ENCODE data around the gene COPZ1.
A peak's percentile ranks its signal among the peaks of the same experiment; 100 is the strongest.

COPZ1 gene

GRCh38 chr12:54358191-54358944 lies 33.4 kb downstream of the COPZ1 start:
- DNase-seq (ENCODE audit: low read depth, low spot score) = no peak

- DNase-seq (ENCODE audit: low read depth, low spot score) = peak; percentile 99
These were observed 34.2 kb downstream of the COPZ1 start for GRCh38 chr12:54358945-54359761.

- DNase-seq (ENCODE audit: low read depth, low spot score) = no peak
These were observed 34.9 kb downstream of the COPZ1 start for GRCh38 chr12:54359762-54360351.

- no peak for DNase-seq (ENCODE audit: low read depth, low spot score)
These were observed 36.0 kb downstream of the COPZ1 start for GRCh38 chr12:54360717-54361456.

GRCh38 chr12:54363047-54363446 lies 38.1 kb downstream of the COPZ1 start:
- DNase-seq (ENCODE audit: low read depth, low spot score) = no peak

- no peak for DNase-seq (ENCODE audit: low read depth, low spot score)
These were observed 38.7 kb downstream of the COPZ1 start for GRCh38 chr12:54363618-54364017.

- no peak for DNase-seq (ENCODE audit: low read depth, low spot score)
These were observed 39.5 kb downstream of the COPZ1 start, which contains the start of gene GPR84 for GRCh38 chr12:54364413-54364812. TSS of gene GPR84 (minus strand) at chr12:54364486. CDS start at chr12:54363851, 635 bp downstream.

- DNase-seq (ENCODE audit: low read depth, low spot score) = no peak
These were observed 43.2 kb downstream of the COPZ1 start for GRCh38 chr12:54368025-54368708.

GRCh38 chr12:54368709-54369596 lies 44.0 kb downstream of the COPZ1 start:
- DNase-seq (ENCODE audit: low read depth, low spot score) = peak; percentile 79

- DNase-seq (ENCODE audit: low read depth, low spot score) = no peak
These were observed 44.7 kb downstream of the COPZ1 start for GRCh38 chr12:54369597-54370131.

- DNase-seq (ENCODE audit: low read depth, low spot score) = peak; percentile 66
These were observed 45.3 kb downstream of the COPZ1 start for GRCh38 chr12:54370171-54370730.

- no peak for DNase-seq (ENCODE audit: low read depth, low spot score)
These were observed 46.6 kb downstream of the COPZ1 start for GRCh38 chr12:54371328-54372112.

- no peak for DNase-seq (ENCODE audit: low read depth, low spot score)
These were observed 47.3 kb downstream of the COPZ1 start for GRCh38 chr12:54372113-54372806.

- DNase-seq (ENCODE audit: low read depth, low spot score) = no peak
These were observed 49.0 kb downstream of the COPZ1 start for GRCh38 chr12:54373649-54374561.

GRCh38 chr12:54374562-54375258 lies 49.8 kb downstream of the COPZ1 start:
- DNase-seq (ENCODE audit: low read depth, low spot score) = no peak

GRCh38 chr12:54375259-54375579 lies 50.3 kb downstream of the COPZ1 start:
- no peak for DNase-seq (ENCODE audit: low read depth, low spot score)

GRCh38 chr12:54376596-54376995 lies 51.7 kb downstream of the COPZ1 start:
- no peak for DNase-seq (ENCODE audit: low read depth, low spot score)

Data from smooth muscle cell of the brain vasculature (primary cell).